Measurements from ENCODE around the gene CREBL2. TPM values are rescaled to one million over a fixed set of nuclear protein-coding genes. Genes with fewer than 3 reads are reported as not detected.

Gene CREBL2
- total and polyA plus RNA-seq, 3 donors from 2014 or later = 42.8 to 49.6 (median 43.6) TPM

DNA sequence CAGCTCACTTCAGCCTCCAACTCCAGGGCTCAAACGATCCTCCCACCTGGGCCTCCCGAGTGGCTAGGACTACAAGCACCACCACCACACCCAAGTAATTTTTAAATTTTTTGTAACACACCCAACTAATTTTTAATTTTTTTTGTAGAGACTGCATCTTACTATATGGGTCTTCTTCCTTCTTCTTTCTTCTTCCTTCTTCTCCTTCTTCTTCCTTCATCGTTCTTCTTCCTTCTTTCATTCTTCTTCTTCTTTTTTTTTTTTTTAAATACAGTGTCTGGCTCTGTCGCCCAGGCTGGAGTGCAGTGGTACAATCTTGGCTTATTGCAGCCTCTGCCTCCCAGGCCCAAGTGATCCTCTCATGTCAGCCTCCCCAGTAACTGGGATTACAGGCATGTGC is 965 bp upstream of the CREBL2 start:
- intact Hi-C loops (cut with DNase I; ENCODE audit: low total_unique reads) = no loop called here
- WGBS, 2 donors = 76 to 86% methylated on average over 4 of the region's 4 CpGs
- no peaks in the 10 kb centered on the region for H3K36me3 ChIP-seq (ENCODE audit: low read depth, missing control alignments)
- no peak for DNase-seq
- H3K4me1 ChIP-seq = peaks cover 22% of the 10 kb centered on the region
- H3K9me3 ChIP-seq = no peaks in the 10 kb centered on the region
- H3K27me3 ChIP-seq = no peaks in the 10 kb centered on the region
- H3K4me3 ChIP-seq = peak overlapping the region in 1 of 2 donors; percentile 91
- H3K27ac ChIP-seq = peak overlapping the region; percentile 97 to 98
- no peak for TF ChIP-seq POLR2A (IDR thresholded peaks at IDR 0.05)
- TF ChIP-seq, protein P1, sequence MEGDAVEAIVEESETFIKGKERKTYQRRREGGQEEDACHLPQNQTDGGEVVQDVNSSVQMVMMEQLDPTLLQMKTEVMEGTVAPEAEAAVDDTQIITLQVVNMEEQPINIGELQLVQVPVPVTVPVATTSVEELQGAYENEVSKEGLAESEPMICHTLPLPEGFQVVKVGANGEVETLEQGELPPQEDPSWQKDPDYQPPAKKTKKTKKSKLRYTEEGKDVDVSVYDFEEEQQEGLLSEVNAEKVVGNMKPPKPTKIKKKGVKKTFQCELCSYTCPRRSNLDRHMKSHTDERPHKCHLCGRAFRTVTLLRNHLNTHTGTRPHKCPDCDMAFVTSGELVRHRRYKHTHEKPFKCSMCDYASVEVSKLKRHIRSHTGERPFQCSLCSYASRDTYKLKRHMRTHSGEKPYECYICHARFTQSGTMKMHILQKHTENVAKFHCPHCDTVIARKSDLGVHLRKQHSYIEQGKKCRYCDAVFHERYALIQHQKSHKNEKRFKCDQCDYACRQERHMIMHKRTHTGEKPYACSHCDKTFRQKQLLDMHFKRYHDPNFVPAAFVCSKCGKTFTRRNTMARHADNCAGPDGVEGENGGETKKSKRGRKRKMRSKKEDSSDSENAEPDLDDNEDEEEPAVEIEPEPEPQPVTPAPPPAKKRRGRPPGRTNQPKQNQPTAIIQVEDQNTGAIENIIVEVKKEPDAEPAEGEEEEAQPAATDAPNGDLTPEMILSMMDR (IDR thresholded peaks at IDR 0.05) = no peak

DNA sequence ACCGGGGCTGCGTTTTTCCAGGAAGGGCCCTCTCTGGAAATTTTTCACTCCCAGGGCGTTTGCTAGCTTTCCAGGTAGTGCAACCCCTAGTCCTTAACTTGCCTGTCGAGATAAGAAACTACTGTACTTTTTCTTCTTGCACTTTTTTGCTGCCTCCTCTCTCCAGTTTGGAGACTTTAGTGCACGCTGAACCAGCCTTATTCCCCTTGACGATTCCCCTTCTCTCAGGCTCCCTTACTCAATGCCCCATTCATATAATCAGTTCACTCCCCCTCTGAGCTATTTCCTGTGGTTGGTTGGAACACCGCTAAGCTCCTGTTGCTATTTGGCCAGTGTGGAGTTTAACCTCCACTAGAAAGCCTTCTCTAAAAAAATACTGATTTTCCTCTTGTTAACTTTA is 682 bp downstream of the CREBL2 start:
- Histone ChIP-seq H3K27ac (peak overlapping the region; percentile 97 to 98), H3K36me3 (ENCODE audit: low read depth, missing control alignments) (no peaks in the 10 kb centered on the region), H3K9me3 (no peaks in the 10 kb centered on the region), H3K4me1 (peaks cover 32% of the 10 kb centered on the region), H3K4me3 (peak overlapping the region; percentile 91 to 92), H3K27me3 (no peaks in the 10 kb centered on the region)
- no peak for DNase-seq
- intact Hi-C loops (cut with DNase I; ENCODE audit: low total_unique reads) = no loop called here
- WGBS, 2 donors = 0 to 1% methylated on average over 7 of the region's 7 CpGs
- no peak for TF ChIP-seq POLR2A (IDR thresholded peaks at IDR 0.05)
- TF ChIP-seq, protein P1 (IDR thresholded peaks at IDR 0.05) = no peak

GRCh38 chr12:12613344-12613743 is 1.7 kb downstream of the CREBL2 start:
- Histone ChIP-seq H3K27me3 (no peaks in the 10 kb centered on the region), H3K4me3 (peak overlapping the region in 1 of 2 donors; percentile 91), H3K9me3 (no peaks in the 10 kb centered on the region), H3K4me1 (peaks cover 32% of the 10 kb centered on the region), H3K36me3 (ENCODE audit: low read depth, missing control alignments) (no peaks in the 10 kb centered on the region), H3K27ac (peak overlapping the region; percentile 97 to 98)
- no peak for TF ChIP-seq POLR2A (IDR thresholded peaks at IDR 0.05)
- TF ChIP-seq, protein P1 (IDR thresholded peaks at IDR 0.05) = no peak
- WGBS, 2 donors = 26 to 36% methylated on average over 4 of the region's 4 CpGs
- no peak for DNase-seq
- intact Hi-C loops (cut with DNase I; ENCODE audit: low total_unique reads) = no loop called here

GRCh38 chr12:12614342-12614741 is 2.7 kb downstream of the CREBL2 start:
- H3K4me1 ChIP-seq = peaks cover 32% of the 10 kb centered on the region

More at GRCh38 chr12:12614342-12614741, 2.7 kb downstream of the CREBL2 start:
- no peak overlapping the region for H3K27ac ChIP-seq
- intact Hi-C loops (cut with DNase I; ENCODE audit: low total_unique reads) = no loop called here
- no peaks in the 10 kb centered on the region for H3K27me3 ChIP-seq
- no peaks in the 10 kb centered on the region for H3K9me3 ChIP-seq
- no peaks in the 10 kb centered on the region for H3K36me3 ChIP-seq (ENCODE audit: low read depth, missing control alignments)
- WGBS, 2 donors = 85 to 90% methylated on average over 4 of the region's 4 CpGs
- no peak for TF ChIP-seq POLR2A (IDR thresholded peaks at IDR 0.05)
- TF ChIP-seq, protein P1 (IDR thresholded peaks at IDR 0.05) = no peak
- DNase-seq = no peak
- H3K4me3 ChIP-seq = no peak overlapping the region

Data from testis (tissue), 3 donors.